GM18511 (cell line): Measurements from ENCODE around the gene AHRR.
"Not testable (repeated sequence)": the region's sequence is repeated elsewhere in the genome, so short reads cannot be mapped to it uniquely, and the experiment has no call there.

Experiments
- ATAC-seq: cut with Tn5 transposase; IDR thresholded peaks from one replicate; pipeline ENCODE4 v1.9.1; 2021; ENCODE audit warnings: mild to moderate bottlenecking, moderate library complexity; ENCODE audit not compliant: unreplicated experiment

The AHRR gene

GRCh38 chr5:470961-471749, 149.6 kb downstream of the AHRR start:
- ATAC-seq, result no peak

GRCh38 chr5:471750-472058, 150.2 kb downstream of the AHRR start:
- ATAC-seq, result no peak

- peak; percentile 23 for ATAC-seq
Measured at GRCh38 chr5:472076-472655, 150.7 kb downstream of the AHRR start.

GRCh38 chr5:472656-473550, 151.4 kb downstream of the AHRR start:
- ATAC-seq, result peak; percentile 74

- ATAC-seq, result peak; percentile 26
Measured at GRCh38 chr5:473551-474192, 152.2 kb downstream of the AHRR start.

- ATAC-seq, result not testable (repeated sequence)
Measured at GRCh38 chr5:474232-474839, 152.8 kb downstream of the AHRR start.

- ATAC-seq, result no peak
Measured at GRCh38 chr5:474840-475661, 153.5 kb downstream of the AHRR start.

- no peak for ATAC-seq
Measured at GRCh38 chr5:475704-476101, 154.2 kb downstream of the AHRR start.

- no peak for ATAC-seq
Measured at GRCh38 chr5:476102-476813, 154.7 kb downstream of the AHRR start.

- ATAC-seq, result no peak
Measured at GRCh38 chr5:476814-477175, 155.3 kb downstream of the AHRR start.

GRCh38 chr5:477247-477646, 155.7 kb downstream of the AHRR start:
- ATAC-seq, result no peak

GRCh38 chr5:477871-478270, 156.4 kb downstream of the AHRR start:
- no peak for ATAC-seq

- no peak for ATAC-seq
Measured at GRCh38 chr5:478369-478981, 157.0 kb downstream of the AHRR start.

GRCh38 chr5:478982-479535, 157.5 kb downstream of the AHRR start:
- no peak for ATAC-seq

GRCh38 chr5:479566-480319, 158.2 kb downstream of the AHRR start:
- no peak for ATAC-seq

- ATAC-seq, result no peak
Measured at GRCh38 chr5:481347-481746, 159.8 kb downstream of the AHRR start.

- no peak for ATAC-seq
Measured at GRCh38 chr5:482021-482420, 160.5 kb downstream of the AHRR start.

GRCh38 chr5:482506-482905, 161.0 kb downstream of the AHRR start:
- ATAC-seq, result no peak
